Measurements from ENCODE around the gene FAM236C.
"Not testable (repeated sequence)": the region's sequence is repeated elsewhere in the genome, so short reads cannot be mapped to it uniquely, and the experiment has no call there.

DNA sequence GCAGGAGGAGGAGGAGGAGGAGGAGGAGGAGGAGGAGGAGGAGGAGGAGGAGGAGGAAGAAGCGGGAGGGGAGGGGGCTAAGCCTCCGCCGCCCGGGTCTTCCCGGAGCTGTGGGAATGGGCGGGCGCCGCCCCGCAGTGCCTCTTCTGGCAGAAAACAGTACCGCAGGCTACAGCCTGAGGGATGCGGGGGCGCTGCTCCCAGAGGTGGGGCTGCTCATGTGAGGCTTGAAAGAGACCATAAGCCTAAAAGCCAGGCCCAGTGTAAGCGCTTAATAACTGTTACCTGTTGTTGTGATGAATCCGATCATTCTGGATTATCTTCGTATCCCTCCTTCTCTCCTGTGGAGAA is 31.4 kb downstream of the FAM236C start, which contains the start of gene DMRTC1:
- TF ChIP-seq CTCF (IDR thresholded peaks at IDR 0.05); CHD2 (IDR thresholded peaks at IDR 0.05; ENCODE audit: low read length, partially characterized antibody); EZH2phosphoT487 (IDR thresholded peaks at IDR 0.05; ENCODE audit: borderline replicate concordance, low read depth); FOXM1 (IDR thresholded peaks at IDR 0.05; ENCODE audit: low read depth); SIN3A (IDR thresholded peaks at IDR 0.05; ENCODE audit: borderline replicate concordance, low read depth, low read length); USF1 (IDR thresholded peaks at IDR 0.05; ENCODE audit: borderline replicate concordance, low read depth): not testable (repeated sequence)
- TF ChIP-seq, protein P1, sequence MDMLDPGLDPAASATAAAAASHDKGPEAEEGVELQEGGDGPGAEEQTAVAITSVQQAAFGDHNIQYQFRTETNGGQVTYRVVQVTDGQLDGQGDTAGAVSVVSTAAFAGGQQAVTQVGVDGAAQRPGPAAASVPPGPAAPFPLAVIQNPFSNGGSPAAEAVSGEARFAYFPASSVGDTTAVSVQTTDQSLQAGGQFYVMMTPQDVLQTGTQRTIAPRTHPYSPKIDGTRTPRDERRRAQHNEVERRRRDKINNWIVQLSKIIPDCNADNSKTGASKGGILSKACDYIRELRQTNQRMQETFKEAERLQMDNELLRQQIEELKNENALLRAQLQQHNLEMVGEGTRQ (IDR thresholded peaks at IDR 0.05; ENCODE audit: borderline replicate concordance, low read depth, low read length), result not testable (repeated sequence)
- TF ChIP-seq, protein P2, sequence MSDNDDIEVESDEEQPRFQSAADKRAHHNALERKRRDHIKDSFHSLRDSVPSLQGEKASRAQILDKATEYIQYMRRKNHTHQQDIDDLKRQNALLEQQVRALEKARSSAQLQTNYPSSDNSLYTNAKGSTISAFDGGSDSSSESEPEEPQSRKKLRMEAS (IDR thresholded peaks at IDR 0.05; ENCODE audit: low read depth), result not testable (repeated sequence)
